K562 (cell line): ENCODE measurements around the gene ARFGAP1.

Experiments
- GTF2B ChIP-seq: IDR thresholded peaks from 2 replicates; pipeline ENCODE4 v1.6.1; 2011; ENCODE audit not compliant: insufficient read length; ENCODE audit errors: extremely low read depth
- NR2C1 ChIP-seq, 2 experiments: fragments of 450-650 bp; IDR thresholded peaks; 2 replicates each; pipeline ENCODE4 v1.6.1; 2017; ENCODE audit warnings: mild to moderate bottlenecking in 2 of 2, antibody characterized with exemption in 1 of 2, inconsistent platforms in 1 of 2, missing compliant biosample characterization in 1 of 2, missing genetic modification characterization in 1 of 2
- RAD21 ChIP-seq, 2 experiments: fragments of 250-450 bp in 1 of 2; fragments of 450-650 bp in 1 of 2; sonication (Bioruptor Pico) in 1 of 2; formaldehyde crosslinking in 1 of 2; IDR thresholded peaks in 1 of 2; conservative IDR thresholded peaks in 1 of 2; 2 replicates each; pipeline versions ENCODE4 v1.4.0 to v1.8.0; 2020 to 2022; ENCODE audit warnings: mild to moderate bottlenecking in 2 of 2, moderate library complexity in 1 of 2
- SPI1 ChIP-seq: IDR thresholded peaks from 2 replicates; pipeline ENCODE4 v1.6.1; 2011; ENCODE audit warnings: low read depth, low read length, control low read depth, borderline replicate concordance
- ZNF134 ChIP-seq: fragments of 250-450 bp; sonication (Bioruptor Pico); conservative IDR thresholded peaks from 2 replicates; pipeline ENCODE4 v1.4.0; 2020

GRCh38 chr20:63255931-63256704 lies 16.5 kb upstream of the ARFGAP1 start:
- no peak for TF ChIP-seq RAD21 (CRISPR knock-in tag; conservative IDR thresholded peaks at IDR 0.05 in 1 of 2, IDR thresholded peaks at IDR 0.05 in 1 of 2)
- TF ChIP-seq GTF2B: no peak
- TF ChIP-seq ZNF134 (CRISPR knock-in tag): no peak
- TF ChIP-seq NR2C1 (IDR thresholded peaks at IDR 0.05): no peak
- TF ChIP-seq NR2C1 (tag; IDR thresholded peaks at IDR 0.05): no peak
- no peak for TF ChIP-seq SPI1
